GM12878 (cell line): ENCODE measurements around the gene GEMIN5. TPM values are rescaled to one million over a fixed set of nuclear protein-coding genes. Genes with fewer than 3 reads are reported as not detected.

Source experiments
- ATF7 ChIP-seq: fragments of 450-650 bp; IDR thresholded peaks from 2 replicates; pipeline ENCODE4 v1.6.1; 2016; ENCODE audit warnings: low read depth, mild to moderate bottlenecking
- CHD4 ChIP-seq: fragments of 200-600 bp; sonication (generic); IDR thresholded peaks from 2 replicates; pipeline ENCODE4 v1.6.1; 2016; ENCODE audit warnings: mild to moderate bottlenecking
- CREM ChIP-seq: IDR thresholded peaks from 2 replicates; pipeline ENCODE4 v1.6.1; 2014; ENCODE audit warnings: antibody characterized with exemption, low read depth
- E2F4 ChIP-seq: IDR thresholded peaks from 2 replicates; pipeline ENCODE4 v1.6.1; 2012; ENCODE audit warnings: low read depth, low read length, improper control_type of control experiment
- EP300 ChIP-seq, 2 experiments: fragments of 150-350 bp in 1 of 2; IDR thresholded peaks; 2 replicates each; pipeline ENCODE4 v1.6.1; 2011 to 2012; ENCODE audit warnings: low read depth in 2 of 2, low read length in 2 of 2, borderline replicate concordance in 1 of 2, improper control_type of control experiment in 1 of 2, inconsistent platforms in 1 of 2; ENCODE audit not compliant: control insufficient read depth in 1 of 2
- ETV6 ChIP-seq, 2 experiments: fragments of 450-650 bp in 1 of 2; IDR thresholded peaks in 1 of 2; conservative IDR thresholded peaks in 1 of 2; 2 replicates each; pipeline ENCODE4 v1.6.1; 2014; ENCODE audit warnings: antibody characterized with exemption in 1 of 2, borderline replicate concordance in 1 of 2, low read depth in 1 of 2, mild to moderate bottlenecking in 1 of 2, moderate library complexity in 1 of 2
- HDAC2 ChIP-seq: fragments of 200-600 bp; sonication (generic); IDR thresholded peaks from 2 replicates; pipeline ENCODE4 v1.6.1; 2017
- KLF5 ChIP-seq: fragments of 450-650 bp; IDR thresholded peaks from 2 replicates; pipeline ENCODE4 v1.6.1; 2014; ENCODE audit warnings: mild to moderate bottlenecking; ENCODE audit not compliant: partially characterized antibody
- MAX ChIP-seq: IDR thresholded peaks from 2 replicates; pipeline ENCODE4 v1.6.1; 2012; ENCODE audit warnings: low read depth, low read length, improper control_type of control experiment
- NFYA ChIP-seq: IDR thresholded peaks from 2 replicates; pipeline ENCODE4 v1.6.1; 2011; ENCODE audit warnings: low read depth, mild to moderate bottlenecking, low read length, improper control_type of control experiment, borderline replicate concordance
- NR2F1 ChIP-seq: fragments of 450-650 bp; conservative IDR thresholded peaks from 2 replicates; pipeline ENCODE4 v1.6.1; 2017; ENCODE audit warnings: mild to moderate bottlenecking
- POLR2A ChIP-seq: IDR thresholded peaks from 2 replicates; pipeline ENCODE4 v1.6.1; 2011; ENCODE audit warnings: low read depth, mild to moderate bottlenecking, low read length
- RAD51 ChIP-seq: fragments of 450-650 bp; IDR thresholded peaks from 2 replicates; pipeline ENCODE4 v1.6.1; 2016; ENCODE audit warnings: moderate library complexity, mild to moderate bottlenecking, inconsistent platforms
- RELB ChIP-seq: fragments of 450-650 bp; IDR thresholded peaks from 2 replicates; pipeline ENCODE4 v1.6.1; 2017; ENCODE audit warnings: low read depth, mild to moderate bottlenecking, moderate library complexity
- REST ChIP-seq: IDR thresholded peaks from 2 replicates; pipeline ENCODE4 v1.6.1; 2012; ENCODE audit warnings: mild to moderate bottlenecking, low read depth, low read length
- RUNX3 ChIP-seq: IDR thresholded peaks from 2 replicates; pipeline ENCODE4 v1.6.1; 2012; ENCODE audit warnings: low read length, inconsistent platforms
- SMC3 ChIP-seq: IDR thresholded peaks from 2 replicates; pipeline ENCODE4 v1.6.1; 2011; ENCODE audit warnings: low read length, improper control_type of control experiment, borderline replicate concordance
- SP1 ChIP-seq: IDR thresholded peaks from one replicate; pipeline ENCODE4 v1.6.1; 2011; ENCODE audit warnings: low read depth, low read length
- SREBF1 ChIP-seq: IDR thresholded peaks from 2 replicates; pipeline ENCODE4 v1.6.1; 2012; ENCODE audit warnings: mild to moderate bottlenecking, low read length
- SREBF2 ChIP-seq: IDR thresholded peaks from 2 replicates; pipeline ENCODE4 v1.6.1; 2012; ENCODE audit warnings: mild to moderate bottlenecking, low read length
- TARDBP ChIP-seq: IDR thresholded peaks from 2 replicates; pipeline ENCODE4 v1.6.1; 2016; ENCODE audit warnings: borderline replicate concordance
- ZBED1 ChIP-seq: IDR thresholded peaks from 2 replicates; pipeline ENCODE4 v1.6.1; 2016; ENCODE audit warnings: borderline replicate concordance
- ZBTB33 ChIP-seq: fragments of 450-650 bp; IDR thresholded peaks from 2 replicates; pipeline ENCODE4 v1.6.1; 2017; ENCODE audit warnings: mild to moderate bottlenecking
- ZSCAN29 ChIP-seq: fragments of 450-650 bp; IDR thresholded peaks from 2 replicates; pipeline ENCODE4 v1.6.1; 2017; ENCODE audit warnings: mild to moderate bottlenecking, moderate library complexity
- polyA plus RNA-seq, 11 experiments: library from polyadenylated mRNA; depleted of rRNA in 4 of 11; unstranded in 6 of 11; stranded (reverse) in 5 of 11; fragments of >200 nt; fragmentation: Nextera tagmentation in 4 of 11; fragmentation: Illumina TruSeq in 1 of 11; extraction: Ambion mirVana in 4 of 11; extraction: Trizol in 1 of 11; gene quantifications; 1 replicate in 1 of 11; 2 replicates in 10 of 11; pipeline versions ENCODE4 v1.2.1 to v1.2.3, GENCODE V29; 2011 to 2016; ENCODE audit warnings: inconsistent platforms in 2 of 11, missing spikeins in 2 of 11, low read depth in 1 of 11
- total RNA-seq, 4 experiments: library from RNA; depleted of rRNA in 3 of 4; stranded (reverse); fragments of >200 nt in 3 of 4; fragmentation: Illumina TruSeq in 1 of 4; extraction: Trizol in 1 of 4; gene quantifications; 2 replicates each; pipeline versions ENCODE4 v1.2.1 to v1.2.3, GENCODE V29; 2013 to 2021

Gene GEMIN5
- total and polyA plus RNA-seq, 10 of the 15 experiments (the other 5 are each of a cell fraction or from before 2014, with no cell fraction given): 6.3 to 29.8 (median 23.3) TPM

- no peak; the same call in 1 of the 2 replicates for TF ChIP-seq MAX
- no peak for TF ChIP-seq SMC3
- TF ChIP-seq SREBF1: no peak
- TF ChIP-seq ETV6 (conservative IDR thresholded peaks at IDR 0.05 in 1 of 2, IDR thresholded peaks at IDR 0.05 in 1 of 2; ENCODE audit: borderline replicate concordance in 1 of 2, low read depth in 1 of 2): 0 out of 4 replicates have a peak, but pooled peaks of 1 of the 2 experiments have one; percentile 6
- no peak for TF ChIP-seq CHD4
- no peak for TF ChIP-seq ZSCAN29
- peak; percentile 38; the same call in 1 of the 2 replicates for TF ChIP-seq TARDBP
- no peak for TF ChIP-seq NFYA
- TF ChIP-seq ATF7: no peak
- TF ChIP-seq NR2F1: peak; percentile 35; the same call in 1 of the 2 replicates
- TF ChIP-seq ZBTB33: no peak
- TF ChIP-seq E2F4: no peak
- no peak for TF ChIP-seq REST
- no peak for TF ChIP-seq KLF5
- no peak for TF ChIP-seq RELB
- TF ChIP-seq CREM: peak; percentile 62
- TF ChIP-seq SREBF2: no peak
- TF ChIP-seq POLR2A: peak; percentile 94
- TF ChIP-seq RUNX3: peak; percentile 64
- TF ChIP-seq EP300 (IDR thresholded peaks at IDR 0.05; ENCODE audit: borderline replicate concordance in 1 of 2, control insufficient read depth in 1 of 2, low read depth in 2 of 2, low read length in 2 of 2): peak in 1 of 2 experiments; percentile 6; a peak in 1 of 4 replicates
- TF ChIP-seq ZBED1: 0 out of 2 replicates have a peak, but pooled peaks have one; percentile 4
- no peak for TF ChIP-seq SP1
- TF ChIP-seq HDAC2: no peak
- TF ChIP-seq RAD51: no peak
Measured at GRCh38 chr5:154858297-154858971, 79.6 kb downstream of the GEMIN5 start, which contains the start of gene CNOT8 (continued).
